Stimulated activated CD8-positive, alpha-beta memory T cell treated with anti-CD3 and anti-CD28 coated beads, Interleukin-2, amount 100 ng/mL, for 1 hour (primary cell): ENCODE data around the gene TECRL.

ENCODE experiments used
- DNase-seq, 2 donors: peaks; one replicate each; pipeline ENCODE4 v3.0.0-alpha.2; 2020; ENCODE audit warnings: low read depth in 2 of 2

Gene TECRL, protein sequence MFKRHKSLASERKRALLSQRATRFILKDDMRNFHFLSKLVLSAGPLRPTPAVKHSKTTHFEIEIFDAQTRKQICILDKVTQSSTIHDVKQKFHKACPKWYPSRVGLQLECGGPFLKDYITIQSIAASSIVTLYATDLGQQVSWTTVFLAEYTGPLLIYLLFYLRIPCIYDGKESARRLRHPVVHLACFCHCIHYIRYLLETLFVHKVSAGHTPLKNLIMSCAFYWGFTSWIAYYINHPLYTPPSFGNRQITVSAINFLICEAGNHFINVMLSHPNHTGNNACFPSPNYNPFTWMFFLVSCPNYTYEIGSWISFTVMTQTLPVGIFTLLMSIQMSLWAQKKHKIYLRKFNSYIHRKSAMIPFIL

GRCh38 chr4:64409300-64409699 lies at the start of gene TECRL:
Gene TECRL (minus strand): TSS chr4:64409450. CDS start chr4:64409351, 99 bp downstream.
- no peak for DNase-seq

DNA sequence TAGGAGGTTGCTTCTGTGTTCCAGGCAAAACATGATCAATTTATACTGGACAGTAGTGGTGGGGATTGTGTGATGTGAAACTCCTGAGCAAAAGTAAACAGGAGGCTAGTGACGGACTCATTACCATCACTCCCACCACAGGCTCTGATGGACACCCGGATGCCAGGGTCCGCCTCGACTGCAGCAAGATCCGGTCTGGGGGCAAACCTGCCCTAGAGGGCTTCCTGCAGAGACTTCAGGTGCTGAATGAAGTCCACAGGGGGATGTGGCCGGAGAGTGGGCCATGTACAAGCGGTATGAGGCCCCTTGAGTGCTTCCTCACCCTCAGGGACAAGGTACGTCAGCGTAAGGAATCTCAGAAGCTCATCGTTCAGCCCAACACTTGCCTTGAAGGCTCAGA lies 23.4 kb upstream of the TECRL start:
- no peak for DNase-seq

- DNase-seq: no peak
These were observed 21.7 kb upstream of the TECRL start for GRCh38 chr4:64430933-64431332.

GRCh38 chr4:64417974-64418373 lies 8.7 kb upstream of the TECRL start:
- no peak for DNase-seq

GRCh38 chr4:64407000-64407399 lies 2.2 kb downstream of the TECRL start:
- DNase-seq: no peak

DNA sequence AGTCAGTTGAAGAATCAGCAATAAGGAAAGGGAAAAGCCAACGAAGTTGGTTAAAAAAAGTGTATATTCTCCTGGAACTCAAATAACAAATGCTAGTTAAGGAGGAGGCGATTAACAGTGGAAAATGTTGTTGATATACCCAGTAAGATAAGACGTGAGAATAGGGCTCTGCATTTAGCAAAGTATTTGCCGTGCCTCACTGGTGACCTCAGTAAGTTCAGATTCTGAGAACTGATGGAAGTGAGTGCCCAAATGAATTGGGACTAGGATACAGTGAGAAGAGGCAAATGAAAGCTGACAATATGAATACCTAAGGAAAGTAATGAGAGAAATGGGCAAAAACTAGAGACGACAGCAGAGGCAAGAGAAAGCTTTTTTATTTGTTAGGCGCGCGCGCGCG lies 3.5 kb downstream of the TECRL start:
- DNase-seq: no peak

- no peak for DNase-seq
These were observed 6.6 kb downstream of the TECRL start for GRCh38 chr4:64402684-64403083.

DNA sequence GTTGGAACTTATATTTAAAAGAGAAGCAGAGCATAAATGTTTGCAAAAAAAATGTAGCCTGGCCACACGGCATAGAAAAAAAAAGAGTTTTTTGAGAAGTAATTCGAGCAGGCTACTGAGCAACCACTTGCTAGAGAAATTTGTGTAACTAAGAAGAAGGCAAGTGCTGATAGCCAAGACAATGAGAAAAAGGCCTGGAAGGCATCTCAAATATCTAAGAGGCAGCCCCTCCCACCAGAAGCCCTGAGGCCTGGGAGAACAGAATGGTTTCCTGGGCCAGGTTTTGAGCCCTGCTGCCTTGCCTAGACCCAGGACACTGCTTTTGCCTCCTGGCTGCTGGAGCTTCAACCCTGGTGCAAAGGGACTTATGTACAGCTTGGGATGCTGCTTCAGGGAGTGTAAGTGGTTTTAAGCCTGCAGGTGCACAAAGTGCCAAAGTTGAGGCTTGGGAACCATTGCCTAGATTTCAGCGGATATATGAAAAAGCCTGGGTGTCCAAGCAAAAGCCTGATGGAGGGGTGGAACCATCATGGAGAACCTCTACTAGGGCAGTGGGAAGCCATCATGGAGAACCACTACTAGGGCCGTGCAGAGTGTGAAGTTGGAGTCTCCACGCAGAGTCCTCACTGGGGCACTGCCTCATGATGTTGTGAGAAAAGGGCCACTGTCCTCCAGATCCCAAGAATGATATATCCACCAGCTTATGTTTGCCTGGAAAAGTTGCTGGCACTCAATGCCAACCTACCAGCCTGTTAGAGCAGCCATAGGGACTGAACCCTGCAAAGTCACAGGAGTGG lies 9.7 kb downstream of the TECRL start:
- DNase-seq: no peak

GRCh38 chr4:64394469-64394868 lies 14.8 kb downstream of the TECRL start:
- no peak for DNase-seq

- DNase-seq: no peak
These were observed 21.0 kb downstream of the TECRL start for GRCh38 chr4:64388252-64388651.

- DNase-seq: no peak
These were observed 24.0 kb downstream of the TECRL start for GRCh38 chr4:64385220-64385619.

- DNase-seq: no peak
These were observed 24.7 kb downstream of the TECRL start for GRCh38 chr4:64384237-64385203.

DNA sequence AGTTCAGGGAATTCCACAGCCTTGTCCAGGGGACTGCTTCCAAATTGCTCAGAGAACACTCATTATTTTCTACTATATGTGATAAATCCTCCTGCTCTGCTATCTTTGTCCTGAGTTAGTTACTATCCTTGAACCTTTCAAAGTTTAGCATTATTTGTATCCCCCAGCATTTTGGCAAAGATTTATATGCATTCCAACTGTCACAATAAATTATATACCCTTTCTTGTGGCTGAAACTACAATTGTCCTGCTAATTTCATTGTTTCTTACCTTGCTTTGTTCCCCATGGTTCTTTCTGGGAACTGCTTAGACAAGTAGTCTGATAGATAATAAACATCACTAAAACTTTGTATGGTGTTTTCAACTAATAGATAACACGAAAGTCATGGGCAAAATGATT lies 40.5 kb downstream of the TECRL start:
- no peak for DNase-seq

GRCh38 chr4:64361399-64361740 lies 47.9 kb downstream of the TECRL start:
- DNase-seq: no peak

GRCh38 chr4:64360664-64361398 lies 48.4 kb downstream of the TECRL start:
- no peak for DNase-seq

DNA sequence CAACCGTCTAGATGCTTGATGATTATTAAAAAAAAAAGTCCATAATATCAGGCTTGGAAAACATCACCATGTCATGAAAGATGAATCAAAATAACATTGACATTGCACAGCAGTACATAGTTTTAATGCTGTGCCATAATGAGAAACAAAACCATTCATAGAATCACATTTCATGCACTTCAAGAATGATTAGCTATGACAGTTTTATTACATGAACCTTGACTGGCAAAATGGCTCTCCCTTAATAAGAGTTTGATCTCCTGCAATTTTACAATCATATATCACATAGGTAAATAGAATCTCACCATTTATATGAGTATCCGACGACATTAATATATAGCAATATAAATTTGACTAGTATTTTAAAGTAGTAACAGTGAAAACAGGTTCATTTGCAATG lies 49.8 kb downstream of the TECRL start:
- DNase-seq: no peak

DNA sequence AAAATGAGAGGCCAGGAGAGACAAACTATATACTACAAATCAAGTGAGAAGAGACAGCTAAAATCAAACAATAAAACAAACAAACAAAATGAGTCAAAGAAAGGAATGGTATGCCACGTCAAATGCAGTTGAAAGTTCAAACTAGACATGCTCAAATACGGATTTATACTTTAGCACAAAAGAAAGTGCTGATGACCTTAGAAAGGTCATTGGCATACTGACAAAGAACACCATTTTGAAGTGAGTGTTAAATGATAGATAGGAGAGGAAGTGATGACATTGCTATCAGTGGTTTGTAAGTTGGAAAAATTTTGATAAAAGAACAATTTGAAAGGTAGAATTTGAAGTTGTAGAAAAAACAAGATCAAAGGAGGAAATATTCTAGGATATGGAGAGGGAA lies 55.3 kb downstream of the TECRL start:
- no peak for DNase-seq

GRCh38 chr4:64341711-64342110 lies 67.5 kb downstream of the TECRL start:
- DNase-seq: no peak

DNA sequence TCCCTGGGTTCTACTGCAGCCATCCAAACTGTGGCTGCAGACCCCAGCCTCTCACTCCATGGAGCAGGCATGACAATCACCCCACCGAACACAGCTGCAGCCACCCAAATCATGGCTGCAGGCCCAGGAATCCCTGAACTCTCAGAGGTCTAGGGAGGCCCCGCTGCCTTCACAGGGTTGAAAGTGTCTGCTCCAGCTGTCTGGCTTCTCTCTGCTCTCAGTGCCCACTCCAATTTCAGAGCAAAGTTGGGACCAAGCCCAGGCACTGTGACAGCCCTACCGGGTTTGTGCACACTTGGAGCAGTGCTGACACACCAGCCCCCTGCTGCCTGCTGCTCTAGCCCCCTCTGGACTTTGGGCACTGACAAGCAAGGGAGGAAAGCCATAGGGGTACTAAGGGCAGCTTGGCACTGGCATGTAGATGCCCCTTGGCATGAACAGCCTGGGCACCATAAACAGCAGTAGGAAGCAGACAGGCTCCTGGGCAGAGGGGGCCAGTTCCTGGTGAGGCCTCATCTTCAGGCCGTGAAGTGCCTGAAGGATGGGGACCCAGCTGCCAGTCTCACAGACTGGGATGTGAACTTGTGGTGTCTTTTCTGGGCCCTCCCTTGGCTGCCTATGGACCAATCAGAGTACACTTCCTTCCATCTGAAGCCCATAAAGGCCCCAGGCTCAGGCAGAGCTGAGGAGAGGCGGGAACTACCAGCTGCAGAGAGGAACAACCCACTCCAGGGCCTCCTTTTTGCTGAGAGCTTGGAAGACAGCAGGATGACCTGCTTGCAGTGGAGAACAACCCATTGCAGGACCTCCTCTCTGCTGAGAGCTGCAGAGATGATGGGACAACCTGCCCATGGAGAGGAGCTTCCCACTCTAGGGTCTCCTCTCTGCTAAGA lies 68.8 kb downstream of the TECRL start:
- no peak for DNase-seq

GRCh38 chr4:64334964-64335363 lies 74.3 kb downstream of the TECRL start:
- no peak for DNase-seq
